G401.6 (cell line): ENCODE results near the gene TTC7B.
A peak's percentile ranks its signal among the peaks of the same experiment; 100 is the strongest.

Experiments
- FAIRE-seq: peaks from 2 replicates; lab custom pipeline; 2012; peaks lifted over from hg19 to GRCh38; lab: Jason Lieb, UNC

The TTC7B gene

GRCh38 chr14:90703841-90704737 is 112.1 kb downstream of the TTC7B start:
- FAIRE-seq, result no peak

- FAIRE-seq, result no peak
Measured at GRCh38 chr14:90700933-90701776, 115.1 kb downstream of the TTC7B start.

DNA sequence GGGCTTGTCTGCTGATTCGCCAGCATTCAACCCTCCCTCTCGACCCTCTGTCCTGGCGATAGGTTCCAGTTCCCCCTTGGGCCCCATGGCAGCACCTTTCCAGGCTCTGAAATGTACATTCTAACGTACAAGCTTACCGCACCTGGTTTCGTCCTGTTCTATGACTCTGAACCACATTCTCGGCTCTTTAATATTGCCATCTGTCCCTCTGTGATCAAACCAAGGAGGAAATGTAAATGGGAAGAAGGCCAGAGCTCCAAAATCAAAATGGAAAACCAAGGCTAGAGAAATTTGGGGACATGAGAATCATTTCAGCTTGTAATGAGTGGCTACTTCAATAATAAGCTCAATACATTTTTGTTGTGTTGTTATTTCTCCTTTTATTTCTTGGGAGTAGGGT is 117.2 kb downstream of the TTC7B start:
- FAIRE-seq, result no peak

DNA sequence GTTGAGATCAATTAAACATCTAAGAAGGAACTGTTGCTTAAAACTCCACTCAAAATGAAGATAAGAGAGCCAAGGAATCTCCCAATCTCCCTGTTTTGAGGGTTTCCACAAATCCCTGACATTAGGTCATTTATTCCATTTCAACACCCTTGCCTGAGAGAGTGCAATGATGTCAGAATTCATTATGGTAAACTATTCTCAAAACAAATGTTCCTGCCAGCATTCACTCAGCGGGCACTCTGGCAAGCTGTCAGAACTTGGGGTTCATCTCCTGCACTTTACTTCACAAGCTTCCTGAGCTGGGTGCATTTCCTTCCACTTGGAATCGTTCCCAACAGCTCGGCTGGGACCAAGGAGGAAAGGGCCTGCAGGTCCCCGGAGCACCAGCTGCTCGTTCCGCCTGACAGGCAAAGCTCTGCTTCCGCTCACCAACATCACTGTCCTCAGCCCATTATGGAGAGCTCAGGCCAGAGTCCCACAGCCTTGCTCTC is 117.8 kb downstream of the TTC7B start:
- no peak for FAIRE-seq

- FAIRE-seq, result peak; percentile 25
Measured at GRCh38 chr14:90697577-90698206, 118.5 kb downstream of the TTC7B start.

GRCh38 chr14:90697132-90697531 is 119.1 kb downstream of the TTC7B start:
- no peak for FAIRE-seq

GRCh38 chr14:90696720-90697119 is 119.5 kb downstream of the TTC7B start:
- FAIRE-seq, result no peak

GRCh38 chr14:90695997-90696660 is 120.1 kb downstream of the TTC7B start:
- FAIRE-seq, result no peak

- no peak for FAIRE-seq
Measured at GRCh38 chr14:90693413-90693812, 122.8 kb downstream of the TTC7B start.

DNA sequence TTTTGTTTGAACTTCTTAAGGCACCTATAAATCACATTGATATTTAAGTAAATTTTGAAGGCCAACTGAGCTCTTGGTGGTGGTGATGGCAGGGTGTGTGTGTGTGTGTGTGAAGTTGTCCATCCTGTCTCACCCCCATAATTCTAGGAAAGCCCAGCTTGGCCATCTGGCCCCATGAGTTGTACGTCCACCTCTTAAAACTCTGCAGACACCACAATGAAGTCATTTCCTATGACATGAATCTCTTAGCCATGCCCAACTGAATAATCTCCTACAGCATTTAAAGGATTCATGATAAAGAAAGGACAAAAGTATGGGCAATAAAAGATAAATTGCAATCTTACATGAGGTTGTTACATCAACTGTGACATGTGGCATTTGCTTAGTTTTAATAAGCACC is 123.4 kb downstream of the TTC7B start:
- FAIRE-seq, result no peak

- FAIRE-seq, result no peak
Measured at GRCh38 chr14:90692061-90692460, 124.2 kb downstream of the TTC7B start.

- FAIRE-seq, result no peak
Measured at GRCh38 chr14:90691627-90692026, 124.6 kb downstream of the TTC7B start.

DNA sequence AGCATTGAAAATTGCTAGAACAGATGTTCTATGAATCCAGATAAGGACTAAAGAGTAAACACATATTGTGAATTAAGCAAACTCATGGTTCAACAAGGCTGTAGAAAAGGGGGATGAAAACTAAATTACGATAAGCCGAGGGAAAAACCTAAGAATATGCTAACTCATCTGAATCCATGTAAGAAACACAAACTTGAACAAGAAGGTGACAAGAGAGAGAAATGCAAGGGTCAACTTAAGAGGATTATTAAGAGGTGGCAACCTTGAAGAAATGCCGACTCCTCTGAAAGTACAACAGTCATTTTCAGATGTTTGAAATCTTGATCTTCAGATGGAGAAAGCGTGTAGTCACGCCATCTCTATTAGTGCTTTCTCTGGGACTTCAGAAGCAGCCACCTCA is 128.6 kb downstream of the TTC7B start:
- FAIRE-seq, result no peak

GRCh38 chr14:90682615-90683014 is 133.6 kb downstream of the TTC7B start:
- FAIRE-seq, result no peak

GRCh38 chr14:90681929-90682328 is 134.3 kb downstream of the TTC7B start:
- FAIRE-seq, result no peak

GRCh38 chr14:90678846-90679362 is 137.3 kb downstream of the TTC7B start:
- FAIRE-seq, result no peak

DNA sequence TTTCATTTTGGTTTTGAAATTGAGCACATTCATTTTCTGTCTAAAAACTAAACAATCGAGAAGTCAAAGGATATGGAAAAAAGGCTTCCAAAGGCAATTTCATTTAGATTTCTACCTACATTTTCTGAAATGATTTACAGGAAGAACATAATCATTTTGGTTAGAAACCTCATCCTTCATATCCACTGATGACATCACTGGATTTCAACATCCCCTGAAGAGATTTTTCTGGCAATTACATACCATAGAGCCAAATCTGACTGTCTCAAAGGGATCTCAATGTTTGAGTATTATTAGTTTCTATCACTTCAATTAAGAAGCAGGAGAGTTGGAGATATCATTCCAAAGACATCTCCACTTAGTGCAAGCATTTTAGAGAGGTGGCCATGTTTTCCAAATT is 137.8 kb downstream of the TTC7B start:
- no peak for FAIRE-seq

DNA sequence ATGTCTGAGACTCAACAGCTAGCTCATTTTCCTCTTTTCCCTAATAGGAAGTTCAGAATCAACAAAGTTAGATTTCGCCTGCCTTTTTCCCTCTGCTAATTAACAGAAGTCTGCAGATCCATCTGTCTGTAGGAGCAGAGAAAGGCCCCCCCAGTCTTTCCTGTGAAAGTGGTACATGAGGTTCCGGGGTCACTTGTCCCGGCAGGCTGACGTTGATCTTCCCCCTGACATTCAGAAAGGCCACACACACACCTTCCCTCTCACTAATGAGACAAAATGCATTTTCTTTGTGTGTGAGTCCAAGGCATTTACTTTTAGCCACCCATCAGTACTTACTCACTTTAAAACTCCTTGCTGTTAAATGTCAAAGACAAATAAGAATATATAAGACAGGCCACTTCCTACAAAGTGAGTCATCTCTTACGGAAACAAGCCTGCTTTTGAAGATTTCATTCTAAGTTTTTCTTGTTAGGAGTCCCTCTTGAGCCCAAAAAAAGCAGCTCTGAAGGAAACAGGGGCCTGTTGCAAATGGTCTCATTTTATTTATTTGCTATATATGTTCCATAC is 138.7 kb downstream of the TTC7B start:
- FAIRE-seq, result no peak

DNA sequence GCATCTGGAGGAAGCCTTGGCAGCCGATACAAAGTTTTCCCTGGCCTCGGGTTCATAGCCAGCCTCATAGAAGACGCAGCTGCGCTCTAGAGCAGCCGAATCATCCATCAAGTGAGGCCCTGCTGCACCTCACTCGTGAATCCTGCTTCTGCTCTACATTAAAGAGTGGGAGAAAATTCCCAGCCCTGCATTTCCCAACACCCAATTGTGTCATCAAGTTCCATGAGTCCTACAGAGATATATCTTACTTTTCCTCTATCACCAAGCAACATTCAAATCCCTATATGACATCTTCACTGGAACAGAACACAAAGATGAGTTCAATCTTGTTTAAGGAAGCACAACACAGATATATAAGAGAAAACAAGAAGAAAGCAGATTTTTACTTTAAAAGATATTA is 139.3 kb downstream of the TTC7B start:
- FAIRE-seq, result no peak

GRCh38 chr14:90676356-90676755 is 139.9 kb downstream of the TTC7B start:
- no peak for FAIRE-seq

GRCh38 chr14:90675399-90675798 is 140.8 kb downstream of the TTC7B start:
- FAIRE-seq, result no peak

- FAIRE-seq, result no peak
Measured at GRCh38 chr14:90674716-90675115, 141.5 kb downstream of the TTC7B start.
